NCI-H1417 (cell line): ENCODE results near the gene WIPF2.

Experiments used
- DNase-seq, 3 experiments: peaks; one replicate each; lab custom pipeline; 2025; lab: John Stamatoyannopoulos, UW

WIPF2 gene

DNA sequence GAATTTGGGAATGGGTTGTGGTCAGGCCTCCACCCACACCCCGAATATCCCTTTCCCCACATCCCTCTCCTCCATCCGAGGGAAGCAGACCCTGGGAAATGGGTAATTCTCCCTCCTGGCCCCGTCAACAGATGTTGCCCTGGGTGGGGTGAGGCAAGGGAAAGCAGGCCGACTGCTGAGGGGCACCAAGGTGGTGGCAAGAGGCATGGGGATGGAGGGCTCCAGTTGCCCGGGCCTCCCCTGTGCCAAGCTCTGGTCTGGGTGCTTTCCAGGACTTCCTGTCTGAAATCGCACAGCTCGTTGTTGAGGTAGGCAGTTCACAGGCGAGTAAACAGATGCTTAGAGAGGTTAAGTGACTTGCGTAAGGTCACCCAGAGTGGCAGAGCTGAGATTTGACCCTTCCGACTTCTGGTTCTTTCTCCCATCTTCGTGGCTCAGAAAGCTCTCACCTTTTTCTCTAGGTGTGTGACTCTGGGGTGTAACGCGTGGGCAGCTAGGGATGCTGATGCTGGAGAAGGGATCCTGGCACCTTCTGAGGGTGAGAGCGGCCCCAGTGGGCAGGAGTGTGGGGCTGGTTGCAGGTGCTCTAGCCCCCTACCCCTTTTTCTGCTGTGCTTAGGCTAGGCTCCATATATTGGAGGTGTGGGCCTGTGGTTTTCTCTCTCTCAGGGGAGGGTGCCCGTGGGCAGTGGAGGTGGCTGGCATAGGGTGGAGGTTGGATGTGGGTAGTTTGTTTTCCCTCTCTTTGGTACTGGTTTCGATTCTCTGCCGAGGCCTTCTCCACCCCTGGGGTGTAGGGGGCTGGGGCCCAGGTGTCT is 107.1 kb downstream of the WIPF2 start:
- DNase-seq, result no peak

DNA sequence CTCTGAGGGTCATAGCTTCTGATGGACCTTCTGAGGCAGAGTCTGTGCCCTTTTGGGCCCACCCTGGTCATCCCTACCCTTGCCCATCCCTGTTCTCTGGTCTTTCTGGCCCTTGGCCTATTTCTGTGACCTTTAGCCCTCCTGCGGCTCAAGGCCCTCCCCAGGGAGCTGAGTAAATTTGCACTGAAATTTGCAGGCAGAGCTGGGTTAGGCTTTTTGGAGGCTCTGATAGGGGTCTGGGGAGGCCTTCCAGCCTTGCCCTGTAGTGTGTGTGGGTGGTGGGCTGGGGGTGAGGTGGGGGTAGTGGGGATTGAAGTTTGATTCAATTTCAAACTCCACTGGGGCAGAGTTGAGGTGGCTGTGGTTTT is 107.7 kb downstream of the WIPF2 start:
- DNase-seq, result no peak

DNA sequence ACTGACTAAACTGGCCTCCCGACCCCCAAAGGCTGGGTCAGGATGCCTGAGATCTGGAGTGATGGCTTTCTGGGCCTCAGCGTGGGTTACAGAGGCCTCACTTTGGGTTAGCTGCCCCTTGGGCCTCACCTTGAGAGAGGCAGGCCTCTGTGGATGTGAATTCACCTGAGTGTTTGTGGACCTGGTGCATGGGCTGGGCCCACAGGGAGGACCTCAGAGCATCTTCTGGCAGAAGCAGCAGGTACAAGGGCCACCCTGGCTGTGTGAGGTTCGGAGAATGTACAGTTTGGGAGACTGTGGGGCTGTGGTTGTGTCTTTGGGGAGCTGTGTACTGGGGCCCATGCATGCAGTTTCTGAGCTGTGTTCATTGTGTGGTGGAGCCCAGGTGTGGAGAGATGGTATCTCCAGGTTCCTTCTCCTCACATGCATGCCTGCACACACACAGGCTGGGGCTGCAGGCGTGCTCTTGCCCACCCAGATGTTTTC is 108.2 kb downstream of the WIPF2 start:
- no peak for DNase-seq

DNA sequence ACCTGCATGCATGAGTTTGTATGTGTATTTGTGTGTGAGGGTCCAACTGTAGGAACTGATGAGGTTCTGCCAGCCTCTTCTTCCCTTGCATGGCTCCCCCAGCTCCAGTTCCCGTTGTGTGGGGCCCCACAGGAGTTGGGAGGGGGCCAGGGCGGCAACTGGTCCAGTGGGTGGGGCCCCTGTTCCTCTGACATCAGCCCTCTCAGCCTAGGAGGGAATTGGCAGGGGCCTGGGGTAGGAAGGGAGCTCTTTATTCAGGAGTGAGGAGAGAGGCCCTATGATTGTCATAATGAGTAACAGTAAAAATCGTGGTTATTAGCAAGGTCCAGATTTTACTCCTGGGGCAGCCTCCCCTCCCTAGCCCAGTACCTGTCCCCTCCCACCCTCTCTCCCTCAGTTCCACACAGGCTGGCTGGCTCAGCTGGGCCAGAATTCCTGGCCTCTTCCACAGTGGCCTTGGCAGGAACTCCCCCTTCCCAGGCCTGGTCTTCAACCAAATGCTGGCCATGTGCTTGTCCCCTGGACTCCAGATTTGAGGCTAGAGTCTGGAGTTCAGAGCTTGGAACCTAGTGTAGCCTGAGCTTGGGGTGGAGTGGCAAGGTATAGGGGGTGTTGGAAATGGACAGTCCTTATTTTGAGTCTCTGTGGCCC is 108.8 kb downstream of the WIPF2 start:
- DNase-seq, result no peak

DNA sequence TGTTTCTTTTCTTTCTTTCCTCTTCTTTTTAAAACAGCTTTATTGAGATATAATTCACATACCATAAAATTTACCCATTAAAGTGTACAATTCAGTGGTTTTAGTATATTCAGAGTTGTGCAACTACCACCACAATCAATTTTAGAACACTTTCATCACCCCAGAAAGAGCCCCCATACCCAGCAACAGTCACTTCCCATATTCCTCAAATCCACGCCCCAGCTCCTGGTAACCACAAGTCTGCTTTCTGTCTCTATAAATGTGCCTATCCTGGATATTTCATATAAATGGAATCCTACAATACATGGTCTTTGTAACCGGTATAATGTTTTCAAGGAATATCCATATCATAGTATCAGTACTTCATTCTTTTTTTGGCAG is 109.3 kb downstream of the WIPF2 start:
- DNase-seq, result no peak

DNA sequence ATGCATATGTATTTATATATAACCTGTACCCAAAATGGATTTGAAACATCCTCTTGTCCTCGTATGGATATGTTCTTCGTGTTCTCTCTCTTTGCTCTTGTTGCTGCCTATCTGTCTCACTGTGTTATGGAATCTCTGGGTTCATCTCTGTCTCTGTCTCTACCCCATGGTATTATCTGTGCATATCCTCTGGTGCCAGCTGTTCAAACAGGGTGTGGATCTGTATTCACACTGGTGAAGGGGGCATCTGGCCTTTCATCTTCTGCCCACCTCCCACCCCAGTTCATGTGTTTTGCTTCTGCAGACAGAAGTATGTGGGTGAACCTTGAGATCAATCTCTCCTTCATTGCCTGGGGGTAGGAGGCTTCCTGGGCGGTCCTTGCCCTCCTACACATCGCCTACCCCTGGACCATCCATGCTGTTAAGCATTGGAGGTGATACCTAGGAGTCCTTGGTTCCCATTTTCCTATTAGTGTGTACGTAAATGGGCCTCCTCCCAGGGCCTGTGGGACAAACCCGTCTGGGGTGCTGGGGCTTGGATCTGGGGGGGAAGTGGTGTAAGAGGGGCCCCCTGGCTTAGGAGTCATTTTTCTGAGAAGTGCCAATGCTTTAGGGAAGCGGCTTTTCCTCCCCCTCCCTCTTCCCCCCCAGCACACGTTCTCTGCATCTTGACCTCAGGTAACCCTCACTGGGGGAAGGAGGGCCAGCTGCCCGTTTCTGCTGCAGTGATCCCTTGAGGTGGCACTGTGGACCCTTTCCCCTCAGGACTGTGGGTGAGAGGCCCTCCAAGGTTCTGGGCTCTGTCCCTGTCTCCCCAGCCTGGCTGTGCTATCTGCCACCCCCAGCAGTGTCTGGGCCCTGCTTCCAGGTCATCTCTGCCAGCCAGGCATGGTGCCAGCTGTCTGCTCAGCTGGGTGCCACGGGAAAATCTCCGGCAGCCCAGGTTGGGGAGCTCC is 111.0 kb downstream of the WIPF2 start:
- peak in 2 of 3 experiments; percentile 63 to 78 for DNase-seq

DNA sequence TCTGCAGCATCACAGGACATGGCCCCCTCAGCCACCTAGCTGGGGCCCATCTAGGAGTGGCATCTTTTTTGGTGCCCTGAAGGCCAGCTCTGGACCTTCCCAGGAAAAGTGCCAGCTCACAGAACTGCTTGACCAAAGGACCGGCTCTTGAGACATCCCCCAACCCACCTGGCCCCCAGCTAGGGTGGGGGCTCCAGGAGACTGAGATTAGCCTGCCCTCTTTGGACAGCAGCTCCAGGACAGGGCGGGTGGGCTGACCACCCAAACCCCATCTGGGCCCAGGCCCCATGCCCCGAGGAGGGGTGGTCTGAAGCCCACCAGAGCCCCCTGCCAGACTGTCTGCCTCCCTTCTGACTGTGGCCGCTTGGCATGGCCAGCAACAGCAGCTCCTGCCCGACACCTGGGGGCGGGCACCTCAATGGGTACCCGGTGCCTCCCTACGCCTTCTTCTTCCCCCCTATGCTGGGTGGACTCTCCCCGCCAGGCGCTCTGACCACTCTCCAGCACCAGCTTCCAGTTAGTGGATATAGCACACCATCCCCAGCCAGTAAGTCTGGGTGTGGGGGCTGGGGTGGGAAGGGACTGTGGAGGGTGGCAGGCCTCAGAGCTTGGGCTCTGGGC is 111.9 kb downstream of the WIPF2 start:
- no peak for DNase-seq

DNA sequence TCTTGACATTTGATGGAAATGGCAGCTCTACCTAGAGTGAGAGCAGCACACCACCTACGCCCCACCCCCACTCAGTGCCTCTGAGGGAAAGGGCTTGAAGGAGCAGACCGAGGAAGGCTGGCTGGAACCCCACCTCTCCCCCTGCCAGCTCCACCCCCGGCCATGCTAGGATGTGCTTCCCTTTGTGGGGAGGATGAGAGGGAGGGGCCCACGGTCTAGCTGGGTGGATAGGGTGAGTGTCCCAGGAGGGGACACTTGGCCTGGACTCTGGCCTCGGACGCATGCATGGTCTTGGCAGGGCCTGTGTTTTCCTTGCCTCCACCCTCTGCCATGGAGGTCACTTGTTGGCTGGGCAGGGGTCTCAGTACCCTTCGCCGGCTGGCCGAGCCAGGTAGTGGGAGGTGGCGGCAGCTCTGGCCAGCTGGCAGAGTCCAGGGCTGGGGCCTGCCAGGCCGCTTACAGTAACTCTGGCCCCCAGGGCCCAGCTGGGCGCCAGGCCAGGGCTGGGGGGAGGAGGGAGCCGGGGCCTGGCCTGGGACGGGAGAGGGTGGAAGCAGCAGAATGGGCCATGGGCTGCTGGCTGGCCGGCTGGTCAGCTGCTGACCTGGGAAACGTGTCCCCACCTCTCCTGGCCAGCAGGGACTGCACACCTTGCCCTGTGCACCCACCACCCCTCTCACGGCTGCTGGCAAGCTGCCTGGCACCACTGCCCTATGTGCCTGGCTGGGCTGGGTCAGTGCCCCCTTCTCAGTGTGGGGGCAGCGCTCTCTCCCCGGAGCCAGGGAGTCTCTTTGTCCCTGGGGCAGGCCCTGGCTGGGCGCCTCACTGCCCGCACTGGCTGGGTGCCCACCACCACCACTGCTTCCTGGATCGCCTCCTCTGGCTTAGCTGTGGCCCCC is 112.9 kb downstream of the WIPF2 start:
- peak; percentile 12 to 62 (median 38) for DNase-seq
